Prostate gland (tissue), 2 donors: ENCODE results near the gene FASTKD1. TPM values are rescaled to one million over a fixed set of nuclear protein-coding genes. Genes with fewer than 3 reads are reported as not detected.
"Not testable (repeated sequence)": the region's sequence is repeated elsewhere in the genome, so short reads cannot be mapped to it uniquely, and the experiment has no call there.

ENCODE experiments used
- DNase-seq: peaks from one replicate; pipeline ENCODE4 v3.0.0-alpha.2; 2019; ENCODE audit warnings: low spot score
- H3K27ac ChIP-seq, 2 donors: fragments of 200-600 bp; sonication (generic); 2 replicates each; pipeline ENCODE4 v1.5.1; 2017 to 2019
- H3K27me3 ChIP-seq: fragments of 200-600 bp; sonication (generic); replicated peaks from 2 replicates; pipeline ENCODE4 v1.5.1; 2019; ENCODE audit not compliant: insufficient read depth
- H3K36me3 ChIP-seq, 2 donors: fragments of 200-600 bp; sonication (generic); 1 replicate in 1 of 2; 2 replicates in 1 of 2; pipeline versions ENCODE4 v1.5.1 to v1.8.1; 2017 to 2019
- H3K4me1 ChIP-seq: fragments of 200-600 bp; sonication (generic); replicated peaks from 2 replicates; pipeline ENCODE4 v1.5.1; 2019
- H3K4me3 ChIP-seq, 2 donors: fragments of 200-600 bp; sonication (generic); 2 replicates each; pipeline ENCODE4 v1.5.1; 2017 to 2019
- H3K9me3 ChIP-seq: fragments of 200-600 bp; sonication (generic); 2 replicates; pipeline ENCODE4 v1.5.1; 2017
- POLR2A ChIP-seq: fragments of 450-650 bp; IDR thresholded peaks from one replicate; pipeline ENCODE4 v1.6.1; 2016; ENCODE audit warnings: antibody characterized with exemption, mild to moderate bottlenecking
- POLR2AphosphoS5 ChIP-seq: sonication (generic); formaldehyde crosslinking; IDR thresholded peaks from one replicate; pipeline ENCODE4 v1.6.1; 2017; ENCODE audit warnings: antibody characterized with exemption
- WGBS: methylation state at CpG from one replicate; pipeline ENCODE4 v1.1.5; 2018; 5-methylcytosine and 5-hydroxymethylcytosine counted together
- intact Hi-C: fragments of 100-400 bp; cut with DNase I; formaldehyde crosslinking; loops from one replicate; pipeline ENCODE4 v1.14.2; 2022
- total RNA-seq, 2 donors: library from RNA; depleted of rRNA; stranded (reverse); fragments of >200 nt; gene quantifications; one replicate each; pipeline ENCODE4 v1.1.0, GENCODE V29; 2016
- TF ChIP-seq, protein P1 (sequence below), 4 experiments: fragments of 200-600 bp in 2 of 4; fragments of 450-650 bp in 2 of 4; sonication (generic) in 2 of 4; IDR thresholded peaks; 1 replicate in 3 of 4; 2 replicates in 1 of 4; pipeline ENCODE4 v1.5.1; 2016 to 2019; ENCODE audit warnings: antibody characterized with exemption in 4 of 4, mild to moderate bottlenecking in 2 of 4, moderate library complexity in 2 of 4

FASTKD1 gene
- total RNA-seq, 2 donors from 2014 or later, result 6.2 to 11.2 TPM

DNA sequence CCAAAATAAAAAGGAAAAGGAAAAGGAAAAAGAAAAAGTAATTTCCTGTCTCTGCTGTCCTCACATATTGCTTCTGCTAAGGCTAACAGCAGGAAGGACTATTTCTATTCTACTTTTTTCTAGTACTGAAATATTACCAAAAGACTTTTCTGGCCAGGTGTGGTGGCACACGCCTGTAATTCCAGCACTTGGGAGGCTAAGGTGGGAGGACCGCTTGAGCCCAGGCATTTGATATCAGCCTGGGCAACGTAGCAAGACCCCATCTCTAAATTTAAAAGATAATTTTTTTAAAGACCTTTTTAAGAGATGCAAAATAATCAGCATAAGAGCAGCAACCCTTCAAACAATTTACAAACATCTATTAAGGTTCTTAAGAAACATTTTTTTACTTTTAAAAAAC lies 31.2 kb downstream of the FASTKD1 start:
- Histone ChIP-seq H3K27ac (no peak overlapping the region), H3K27me3 (no peaks in the 10 kb centered on the region), H3K9me3 (no peaks in the 10 kb centered on the region), H3K4me3 (no peak overlapping the region), H3K36me3 (no peaks in the 10 kb centered on the region), H3K4me1 (no peaks in the 10 kb centered on the region)
- 99% methylated on average over 3 of the region's 3 CpGs for WGBS
- TF ChIP-seq, protein P1, sequence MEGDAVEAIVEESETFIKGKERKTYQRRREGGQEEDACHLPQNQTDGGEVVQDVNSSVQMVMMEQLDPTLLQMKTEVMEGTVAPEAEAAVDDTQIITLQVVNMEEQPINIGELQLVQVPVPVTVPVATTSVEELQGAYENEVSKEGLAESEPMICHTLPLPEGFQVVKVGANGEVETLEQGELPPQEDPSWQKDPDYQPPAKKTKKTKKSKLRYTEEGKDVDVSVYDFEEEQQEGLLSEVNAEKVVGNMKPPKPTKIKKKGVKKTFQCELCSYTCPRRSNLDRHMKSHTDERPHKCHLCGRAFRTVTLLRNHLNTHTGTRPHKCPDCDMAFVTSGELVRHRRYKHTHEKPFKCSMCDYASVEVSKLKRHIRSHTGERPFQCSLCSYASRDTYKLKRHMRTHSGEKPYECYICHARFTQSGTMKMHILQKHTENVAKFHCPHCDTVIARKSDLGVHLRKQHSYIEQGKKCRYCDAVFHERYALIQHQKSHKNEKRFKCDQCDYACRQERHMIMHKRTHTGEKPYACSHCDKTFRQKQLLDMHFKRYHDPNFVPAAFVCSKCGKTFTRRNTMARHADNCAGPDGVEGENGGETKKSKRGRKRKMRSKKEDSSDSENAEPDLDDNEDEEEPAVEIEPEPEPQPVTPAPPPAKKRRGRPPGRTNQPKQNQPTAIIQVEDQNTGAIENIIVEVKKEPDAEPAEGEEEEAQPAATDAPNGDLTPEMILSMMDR (IDR thresholded peaks at IDR 0.05), result no peak
- TF ChIP-seq POLR2A (no peak), POLR2AphosphoS5 (no peak)
- no peak for DNase-seq
- intact Hi-C loops, result no loop called here

DNA sequence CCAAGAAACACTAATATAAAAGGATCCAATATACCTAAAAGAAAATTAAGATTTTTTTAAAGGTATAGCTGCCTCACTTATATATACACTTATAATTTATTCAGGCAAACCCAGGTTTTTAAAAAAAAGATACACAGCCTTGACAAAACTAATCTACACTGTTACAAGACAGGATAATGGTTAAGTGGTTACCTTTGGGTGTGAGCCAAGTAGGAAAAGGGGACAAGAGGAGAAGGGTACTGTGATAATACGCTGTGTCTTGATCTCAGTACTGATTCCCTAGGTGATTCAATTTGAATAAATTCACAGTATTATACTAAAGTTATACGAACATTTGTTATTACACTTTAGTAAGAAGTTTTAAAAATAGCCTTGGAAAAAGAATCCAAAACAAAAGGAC lies 33.5 kb downstream of the FASTKD1 start:
- no peak overlapping the region for H3K27ac ChIP-seq
- H3K36me3 ChIP-seq, result no peaks in the 10 kb centered on the region
- H3K27me3 ChIP-seq, result no peaks in the 10 kb centered on the region
- intact Hi-C loops, result no loop called here
- H3K4me1 ChIP-seq, result no peaks in the 10 kb centered on the region
- 86% methylated on average over 2 of the region's 2 CpGs for WGBS
- H3K9me3 ChIP-seq, result no peaks in the 10 kb centered on the region
- no peak overlapping the region for H3K4me3 ChIP-seq
- TF ChIP-seq POLR2AphosphoS5, result no peak
- TF ChIP-seq, protein P1 (IDR thresholded peaks at IDR 0.05), result no peak
- no peak for TF ChIP-seq POLR2A
- no peak for DNase-seq

DNA sequence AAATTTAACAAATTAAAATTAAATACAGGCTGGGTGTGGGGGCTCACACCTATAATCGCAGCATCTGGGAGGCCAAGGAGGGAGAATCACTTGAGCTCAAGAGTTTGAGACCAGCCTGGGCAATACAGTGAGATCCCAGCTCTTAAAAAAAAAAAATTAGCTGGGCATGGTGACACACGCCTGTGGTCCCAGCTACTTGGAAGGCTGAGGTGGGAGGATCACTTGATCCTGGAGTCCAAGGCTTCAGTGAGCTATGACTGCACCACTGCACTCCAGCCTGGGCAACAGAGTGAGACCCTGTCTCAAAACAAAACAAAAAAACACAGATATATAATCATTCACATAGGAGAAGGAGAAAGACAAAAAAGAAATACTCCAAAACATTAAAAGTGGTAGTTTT lies 34.2 kb downstream of the FASTKD1 start:
- WGBS, result 98% methylated on average over 2 of the region's 2 CpGs
- H3K4me1 ChIP-seq, H3K4me3 ChIP-seq, DNase-seq, H3K27ac ChIP-seq, H3K36me3 ChIP-seq, intact Hi-C loops, H3K27me3 ChIP-seq, H3K9me3 ChIP-seq: not testable (repeated sequence)

DNA sequence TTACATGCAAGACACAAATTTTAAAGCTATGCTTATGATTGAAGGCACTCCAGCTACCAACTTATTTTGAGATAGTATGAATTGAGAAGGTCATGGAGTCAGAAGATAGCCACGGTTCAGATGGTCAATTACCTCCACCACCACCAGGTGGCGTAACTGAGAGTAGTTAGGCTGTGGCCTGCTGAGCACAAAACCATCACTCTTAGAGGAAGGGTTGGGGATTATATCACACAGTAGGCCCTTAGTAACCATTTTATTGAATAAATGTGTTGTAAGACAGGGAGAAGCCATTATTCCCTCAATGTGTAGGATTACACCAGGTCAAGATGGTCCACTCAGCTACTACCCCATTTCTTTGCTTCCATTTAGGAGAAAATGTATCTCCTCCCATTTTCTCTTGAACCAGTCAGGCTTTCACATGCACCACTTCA lies 45.4 kb downstream of the FASTKD1 start:
- H3K4me1 ChIP-seq, result no peaks in the 10 kb centered on the region
- H3K36me3 ChIP-seq, result no peaks in the 10 kb centered on the region
- no peak overlapping the region for H3K4me3 ChIP-seq
- no peaks in the 10 kb centered on the region for H3K9me3 ChIP-seq
- DNase-seq, result peak; percentile 61
- 29% methylated on average over 2 of the region's 2 CpGs for WGBS
- H3K27me3 ChIP-seq, result no peaks in the 10 kb centered on the region
- intact Hi-C loops, result no loop called here
- H3K27ac ChIP-seq, result no peak overlapping the region
- TF ChIP-seq, protein P1 (IDR thresholded peaks at IDR 0.05), result peak; percentile 64 to 86 (median 74)
- no peak for TF ChIP-seq POLR2A
- no peak for TF ChIP-seq POLR2AphosphoS5

DNA sequence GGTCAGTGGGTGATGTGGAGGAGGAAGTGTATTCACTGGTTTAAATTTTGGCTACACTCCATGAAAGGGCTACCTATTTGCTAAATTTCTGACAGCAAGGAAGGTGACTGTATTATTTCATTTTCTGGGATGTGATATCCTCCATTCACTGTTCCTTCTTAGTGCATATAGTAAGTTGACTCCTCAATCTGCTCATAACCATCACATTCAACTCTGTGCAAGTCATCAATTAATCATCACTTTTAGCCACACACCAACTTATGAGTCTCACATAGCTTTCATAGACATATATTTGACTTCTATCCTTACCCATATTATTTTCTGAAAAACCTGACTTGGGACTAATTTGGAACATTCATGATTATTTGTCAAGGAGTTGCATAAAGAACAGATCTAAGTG lies 47.2 kb downstream of the FASTKD1 start:
- H3K4me3 ChIP-seq, result no peak overlapping the region
- no peaks in the 10 kb centered on the region for H3K4me1 ChIP-seq
- TF ChIP-seq POLR2A, result no peak
- TF ChIP-seq POLR2AphosphoS5, result no peak
- TF ChIP-seq, protein P1 (IDR thresholded peaks at IDR 0.05), result no peak
- no peak overlapping the region for H3K27ac ChIP-seq
- no peaks in the 10 kb centered on the region for H3K27me3 ChIP-seq
- DNase-seq, result no peak
- H3K9me3 ChIP-seq, result no peaks in the 10 kb centered on the region
- no peaks in the 10 kb centered on the region for H3K36me3 ChIP-seq
- intact Hi-C loops, result no loop called here
